GM19372 (cell line): Measurements from ENCODE around the gene TTLL12.

Experiments
- ATAC-seq: cut with Tn5 transposase; IDR thresholded peaks from one replicate; pipeline ENCODE4 v1.9.1; 2021; ENCODE audit warnings: mild to moderate bottlenecking, low read depth, moderate library complexity; ENCODE audit not compliant: unreplicated experiment

TTLL12 gene

GRCh38 chr22:43200555-43200954 lies 13.6 kb upstream of the TTLL12 start:
- ATAC-seq = no peak

DNA sequence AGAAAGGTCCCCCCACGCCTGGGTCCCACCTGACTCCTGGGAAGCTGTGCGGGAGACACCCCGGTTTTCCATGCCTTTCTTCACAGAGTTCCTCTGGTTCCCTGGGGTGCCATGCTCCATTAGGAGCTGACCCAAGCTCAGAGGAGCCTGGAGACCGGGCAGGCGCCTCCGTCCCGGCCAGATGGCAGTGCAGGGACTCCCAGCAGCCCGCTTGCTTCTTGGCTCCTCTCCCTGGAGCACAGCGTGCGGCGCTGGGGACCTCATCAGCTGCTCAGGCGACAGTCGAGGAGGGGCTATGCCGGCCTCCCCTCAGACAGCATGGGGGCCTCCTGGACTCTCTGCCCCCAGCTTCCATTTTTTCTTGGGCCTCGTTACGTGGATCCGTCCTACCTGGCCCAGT lies 13.1 kb upstream of the TTLL12 start:
- no peak for ATAC-seq

DNA sequence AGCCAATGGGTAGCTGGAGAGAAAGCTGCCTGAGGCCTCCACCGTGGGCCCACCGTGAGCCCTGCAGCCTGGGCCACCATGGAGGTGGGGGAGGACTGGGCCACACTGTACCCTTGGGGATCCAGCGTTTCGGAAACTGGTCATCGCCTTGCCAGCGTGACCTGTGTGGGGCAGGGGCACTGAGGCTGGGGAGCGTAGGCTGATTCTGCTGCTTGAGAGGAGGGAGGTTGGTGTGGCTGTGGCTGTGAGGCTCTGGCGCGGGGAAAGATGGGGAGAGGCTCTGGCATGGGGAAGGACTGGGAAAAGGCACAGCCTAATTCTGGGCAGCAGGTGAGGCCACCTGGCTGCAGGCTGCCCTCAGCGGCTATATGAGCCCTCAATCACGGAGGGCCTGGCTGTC lies 12.6 kb upstream of the TTLL12 start:
- ATAC-seq = no peak

DNA sequence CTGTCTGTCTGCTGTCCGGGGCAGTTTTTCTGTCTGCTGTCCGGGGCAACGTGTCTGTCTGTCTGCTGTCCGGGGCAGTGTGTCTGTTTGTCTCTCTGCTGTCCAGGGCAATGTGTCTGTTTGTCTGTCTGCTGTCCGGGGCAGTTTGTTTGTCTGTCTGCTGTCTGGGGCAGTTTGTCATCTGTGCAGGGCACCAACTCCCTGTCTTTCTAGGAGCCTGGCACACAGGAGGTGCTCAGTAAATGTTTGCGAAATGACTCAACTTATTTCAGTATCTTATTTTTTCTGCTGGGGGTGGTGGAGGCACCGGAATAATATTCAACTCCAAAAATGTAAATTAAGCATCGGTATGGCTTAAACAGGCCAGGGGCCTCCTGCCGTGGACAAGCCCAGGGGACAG lies 12.0 kb upstream of the TTLL12 start:
- ATAC-seq = no peak

GRCh38 chr22:43198126-43198525 lies 11.2 kb upstream of the TTLL12 start:
- ATAC-seq = no peak

DNA sequence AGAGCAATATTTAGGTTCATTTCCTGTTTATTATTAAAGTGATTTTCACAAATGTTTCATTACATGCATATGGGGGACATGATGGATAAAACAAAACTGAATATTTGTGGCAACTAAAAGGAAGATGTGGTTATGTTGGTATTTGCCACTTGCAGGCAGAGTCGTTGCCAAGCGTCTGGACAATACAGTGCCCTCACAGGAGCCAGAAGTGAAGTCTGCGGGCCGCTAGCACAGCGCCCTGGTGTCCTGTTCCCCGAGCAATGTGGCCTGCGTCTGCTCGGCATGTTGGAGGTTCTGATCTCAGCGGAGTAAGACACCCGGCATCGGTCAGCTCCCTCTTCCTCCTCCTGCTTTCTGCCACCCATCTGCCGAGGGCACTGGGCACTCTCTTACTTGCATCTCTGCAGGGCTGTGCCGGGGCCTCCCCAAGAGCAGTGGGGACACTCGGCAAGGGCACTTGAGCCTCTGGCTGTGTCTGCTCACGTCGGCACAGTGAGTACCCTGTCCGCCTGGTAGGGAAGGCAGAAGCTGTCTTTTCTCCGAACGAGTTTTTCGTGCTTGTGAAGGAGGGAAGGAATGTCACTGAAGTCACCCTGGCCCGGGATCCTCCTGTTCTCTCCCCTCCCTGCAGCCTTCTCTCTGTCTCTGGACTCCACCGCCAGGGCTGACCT lies 10.5 kb upstream of the TTLL12 start:
- no peak for ATAC-seq

GRCh38 chr22:43191831-43192230 lies 4.9 kb upstream of the TTLL12 start:
- ATAC-seq = no peak

GRCh38 chr22:43188829-43189545 lies 2.1 kb upstream of the TTLL12 start:
- ATAC-seq = no peak

DNA sequence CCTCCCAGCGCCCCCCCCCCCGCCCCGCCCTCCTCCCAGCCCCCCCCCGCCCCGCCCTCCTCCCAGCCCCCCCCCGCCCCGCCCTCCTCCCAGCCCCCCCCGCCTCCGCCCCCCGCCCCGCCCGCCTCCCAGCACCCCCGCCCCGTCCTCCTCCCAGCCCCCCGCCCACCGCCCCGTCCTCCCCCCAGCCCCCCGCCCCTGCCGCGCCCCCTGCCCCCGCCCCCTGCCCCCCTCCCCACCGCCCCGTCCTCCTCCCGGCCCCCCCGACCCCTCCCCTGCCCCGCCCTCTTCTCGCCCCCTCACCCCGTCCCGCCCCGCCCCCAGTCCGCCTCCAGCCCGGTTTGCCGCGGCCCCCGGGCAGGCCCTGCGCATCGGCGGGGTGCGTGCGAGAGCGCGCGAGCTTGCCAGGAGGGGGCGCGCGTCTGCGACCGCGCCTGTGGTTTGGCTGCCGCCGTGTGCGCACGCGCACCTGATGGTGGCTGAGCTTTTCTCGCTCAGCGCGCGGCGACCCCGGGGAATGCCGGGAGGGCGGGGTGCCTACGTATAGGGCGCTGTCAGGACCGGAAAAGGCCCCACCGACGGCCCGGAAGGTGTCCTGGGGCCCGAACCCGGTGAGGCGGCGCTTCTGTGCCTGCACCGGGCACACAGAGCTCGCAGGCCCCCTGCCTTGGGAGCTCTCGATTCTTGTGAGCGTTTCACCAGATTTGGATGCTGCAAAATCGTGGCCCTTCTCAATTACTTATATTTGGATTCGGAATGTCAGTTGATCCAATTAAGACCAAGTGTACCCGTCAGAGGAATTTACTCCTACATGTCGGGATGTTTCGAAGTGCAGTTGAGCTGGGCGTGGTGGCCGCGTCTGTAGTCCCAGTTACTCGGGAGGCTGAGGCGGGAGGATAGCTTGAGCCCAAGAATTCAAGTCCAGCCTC lies 501 bp upstream of the TTLL12 start:
- ATAC-seq = peak; percentile 91

GRCh38 chr22:43185860-43186261 lies 1.1 kb downstream of the TTLL12 start:
- no peak for ATAC-seq

GRCh38 chr22:43183496-43184277 lies 3.2 kb downstream of the TTLL12 start:
- ATAC-seq = no peak

DNA sequence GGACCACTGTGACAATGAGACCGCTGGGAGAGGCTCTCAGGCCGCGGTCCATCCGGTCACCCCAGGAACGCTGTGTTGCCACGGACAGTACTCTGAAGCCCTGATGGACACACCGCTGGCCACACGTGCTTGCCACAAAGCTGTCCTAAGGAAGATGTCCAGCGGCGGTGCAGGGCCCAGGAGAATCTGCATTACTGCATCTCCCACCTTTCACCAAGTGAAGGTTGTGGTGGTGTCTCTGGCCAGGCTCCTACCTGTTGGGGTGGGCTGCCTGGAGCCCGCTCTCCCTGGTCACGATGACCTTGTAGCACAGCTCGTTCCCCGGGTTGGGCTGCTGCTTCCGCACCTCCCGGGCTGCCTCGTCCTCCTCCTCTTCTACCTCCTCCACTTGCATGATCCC lies 4.2 kb downstream of the TTLL12 start:
- ATAC-seq = no peak

DNA sequence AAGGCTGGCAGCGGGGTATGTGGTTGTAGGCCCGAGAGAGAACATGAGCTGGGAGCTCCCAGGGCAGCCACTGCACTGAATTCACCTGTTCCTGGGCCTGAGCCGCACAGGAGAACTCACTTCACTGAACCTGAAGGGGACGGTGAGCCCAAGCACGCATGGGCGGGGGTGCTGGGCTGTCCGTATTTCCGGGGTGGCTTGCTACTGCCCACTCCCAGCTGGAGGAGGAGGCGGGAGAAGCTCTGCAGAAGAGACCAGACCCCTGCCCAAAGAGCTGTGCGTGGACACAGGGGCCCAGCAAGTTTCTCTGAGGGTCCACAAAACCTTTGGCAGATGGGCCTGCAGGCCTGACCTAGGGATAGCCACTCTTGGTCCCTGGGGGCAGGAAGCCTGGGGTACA lies 4.8 kb downstream of the TTLL12 start:
- no peak for ATAC-seq

GRCh38 chr22:43181321-43182076 lies 5.4 kb downstream of the TTLL12 start:
- no peak for ATAC-seq

DNA sequence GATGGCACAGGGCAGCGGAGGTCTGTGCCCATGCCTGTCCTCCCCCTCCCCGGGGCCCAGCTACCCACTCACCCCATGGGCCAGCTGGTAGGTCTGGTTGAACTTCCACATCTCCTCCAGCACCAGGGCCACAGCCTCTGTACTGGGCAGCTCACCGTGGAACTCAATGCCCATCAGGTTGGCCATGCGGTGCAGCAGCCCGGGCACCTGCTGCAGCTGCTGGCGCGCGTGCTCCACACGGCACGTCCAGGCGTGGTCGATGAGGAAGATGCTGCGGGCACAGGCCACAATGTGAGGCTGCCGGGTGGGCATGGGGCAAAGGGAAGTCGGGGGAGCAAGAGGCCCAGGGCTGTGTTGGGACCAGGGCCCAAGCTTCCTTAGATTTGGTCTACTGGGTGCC lies 6.3 kb downstream of the TTLL12 start:
- no peak for ATAC-seq

DNA sequence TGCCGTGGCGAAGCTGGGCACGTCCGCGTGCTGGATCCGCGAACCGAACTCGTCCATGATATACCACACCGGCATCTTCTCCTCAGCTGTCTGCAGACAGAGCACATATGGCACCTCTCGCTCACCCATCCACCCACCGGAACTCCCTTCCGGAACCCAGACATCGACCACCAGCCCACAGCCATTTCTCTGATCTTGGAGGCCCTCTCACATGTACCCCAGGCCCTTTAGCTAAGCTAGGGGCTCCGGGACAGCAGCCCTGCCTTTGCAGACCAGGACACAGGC lies 7.1 kb downstream of the TTLL12 start:
- no peak for ATAC-seq

- no peak for ATAC-seq
These were observed 7.6 kb downstream of the TTLL12 start for GRCh38 chr22:43179146-43179910.

DNA sequence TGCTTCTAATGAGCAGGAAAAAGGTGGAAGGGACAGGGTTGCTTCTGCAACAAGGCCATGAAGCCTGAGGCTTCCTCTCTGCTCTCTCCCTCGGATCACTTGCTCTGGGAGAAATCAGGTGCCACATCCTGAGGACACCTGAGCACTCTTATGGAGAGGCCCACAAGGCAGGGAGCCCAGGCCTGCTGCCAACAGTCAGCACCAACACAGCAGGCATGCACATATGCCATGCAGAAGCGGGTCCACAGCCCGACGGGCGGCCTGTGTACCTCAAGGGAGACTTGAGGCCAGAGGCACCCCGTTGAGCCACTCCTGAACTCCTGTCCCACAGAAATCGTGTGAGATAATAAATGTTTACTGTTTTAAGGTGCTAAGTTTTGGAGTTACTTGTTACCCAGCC lies 9.5 kb downstream of the TTLL12 start:
- no peak for ATAC-seq

GRCh38 chr22:43176090-43176489 lies 10.8 kb downstream of the TTLL12 start:
- no peak for ATAC-seq
